ENCODE data around the gene KIF5B. TPM values are rescaled to one million over a fixed set of nuclear protein-coding genes. Genes with fewer than 3 reads are reported as not detected.

Gene KIF5B
- 76.7 and 84.4 TPM in 2 replicates for total RNA-seq (2014; rRNA removed)
- Bru-seq, nascent RNA, result percentile 93 among the genes with signal in this experiment
- percentile 95 among the genes with signal in this experiment for BruChase-seq, experiment 1, labeled RNA remaining after a 6-hour chase
- percentile 92 among the genes with signal in this experiment for BruChase-seq, experiment 2, labeled RNA remaining after a 2-hour chase
- long read RNA-seq, full-length matches to known transcripts, result 41 of 317 reads
- long read RNA-seq, partial matches to known transcripts, result 251 of 317 reads
- long read RNA-seq, other reads (novel, unspliced or antisense), result 25 of 317 reads

- peaks cover 15% of the 10 kb centered on the region for H3K4me1 ChIP-seq (ENCODE audit: insufficient read depth, low read length)
- ATAC-seq (peak; percentile 88), DNase-seq (peak; percentile 80)
- H3K4me2 ChIP-seq (ENCODE audit: low read length), result peak within 1 kb of the TSS; percentile 83
- H2AFZ ChIP-seq (ENCODE audit: low read length), result peak within 1 kb of the TSS; percentile 100
- BruUV-seq (replicated peaks), result TSS peak; percentile 66
- peaks cover 40% of the 10 kb centered on the region for H4K20me1 ChIP-seq (ENCODE audit: low read length)
- TF ChIP-seq EZH2 (IDR thresholded peaks at IDR 0.05; ENCODE audit: low read length, unreplicated experiment) (no peak), EZH2phosphoT487 (IDR thresholded peaks at IDR 0.05; ENCODE audit: borderline replicate concordance, low read length) (no peak), CTCF (conservative IDR thresholded peaks at IDR 0.05; ENCODE audit: low read depth, low read length) (no peak)
- POLR2A ChIA-PET (ENCODE audit: unreplicated experiment), result interaction anchor here (0.6 to 0.7 kb wide), 2 partner anchors 278 to 738 kb away, joined by 3 to 6 read pairs; no protein-coding TSS in a partner anchor
- peak within 1 kb of the TSS; percentile 94 for H3K4me3 ChIP-seq (ENCODE audit: low read length)
- intact Hi-C loops (cut with micrococcal nuclease), result no loop called here
- H3K27ac ChIP-seq (ENCODE audit: low read length), result peak within 1 kb of the TSS; percentile 51
- no peaks in the 10 kb centered on the region for H3K36me3 ChIP-seq (ENCODE audit: low read depth, low read length)
- CTCF ChIA-PET, result no interaction called here
- peaks cover 49% of the 10 kb centered on the region for H3K79me2 ChIP-seq (ENCODE audit: low read length)
- H3K27me3 ChIP-seq (ENCODE audit: low read length), result no peaks in the 10 kb centered on the region
- no peaks in the 10 kb centered on the region for H3K9me3 ChIP-seq (ENCODE audit: low read length)
- no peaks in the 10 kb centered on the region for H3F3A ChIP-seq (ENCODE audit: low read length, unreplicated experiment)
- H3K9ac ChIP-seq (ENCODE audit: low read length), result peak within 1 kb of the TSS; percentile 91
- H3K9me2 ChIP-seq (replicated peaks; ENCODE audit: low read length), result no peaks in the 10 kb centered on the region
Measured at GRCh38 chr10:32056136-32057035, at the start of gene KIF5B. TSS of gene KIF5B (minus strand) at chr10:32056425. CDS start at chr10:32055973, 452 bp downstream.

GRCh38 chr10:32105782-32106382, 49.7 kb upstream of the KIF5B start:
- H3K4me1 ChIP-seq (ENCODE audit: insufficient read depth, low read length), result no peaks in the 10 kb centered on the region
- ChIA-PET POLR2A (ENCODE audit: unreplicated experiment) (no interaction called here), CTCF (no interaction called here)
- no peak overlapping the region for H3K4me2 ChIP-seq (ENCODE audit: low read length)
- H4K20me1 ChIP-seq (ENCODE audit: low read length), result no peaks in the 10 kb centered on the region
- H3K9ac ChIP-seq (ENCODE audit: low read length), result no peak overlapping the region
- H3K9me3 ChIP-seq (ENCODE audit: low read length), result no peaks in the 10 kb centered on the region
- no peaks in the 10 kb centered on the region for H3K36me3 ChIP-seq (ENCODE audit: low read depth, low read length)
- no peaks in the 10 kb centered on the region for H3K27me3 ChIP-seq (ENCODE audit: low read length)
- no peak for DNase-seq
- no peak overlapping the region for H2AFZ ChIP-seq (ENCODE audit: low read length)
- H3K79me2 ChIP-seq (ENCODE audit: low read length), result no peaks in the 10 kb centered on the region
- intact Hi-C loops (cut with micrococcal nuclease), result no loop called here
- peak; percentile 76 for ATAC-seq
- TF ChIP-seq EZH2 (IDR thresholded peaks at IDR 0.05; ENCODE audit: low read length, unreplicated experiment), result no peak
- no peak for TF ChIP-seq CTCF (conservative IDR thresholded peaks at IDR 0.05; ENCODE audit: low read depth, low read length)
- TF ChIP-seq EZH2phosphoT487 (IDR thresholded peaks at IDR 0.05; ENCODE audit: borderline replicate concordance, low read length), result no peak
- H3K4me3 ChIP-seq (ENCODE audit: low read length), result no peak overlapping the region
- no peaks in the 10 kb centered on the region for H3K9me2 ChIP-seq (replicated peaks; ENCODE audit: low read length)
- H3K27ac ChIP-seq (ENCODE audit: low read length), result no peak overlapping the region
- no peaks in the 10 kb centered on the region for H3F3A ChIP-seq (ENCODE audit: low read length, unreplicated experiment)
- BruUV-seq (replicated peaks), result no TSS peak

All from PC-3 (cell line).